Heart left ventricle (tissue), 13 donors: ENCODE results near the gene REXO5.

ENCODE experiments used
- CTCF ChIP-seq, 12 donors: fragments of 200-600 bp; sonication (generic) in 4 of 12; IDR thresholded peaks; one replicate each; pipeline versions ENCODE4 v1.5.0 to v1.8.0; 2018 to 2022; ENCODE audit warnings: antibody characterized with exemption in 12 of 12, mild to moderate bottlenecking in 5 of 12
- POLR2A ChIP-seq, 2 donors: fragments of 450-650 bp; IDR thresholded peaks; one replicate each; pipeline ENCODE4 v1.6.1; 2017; ENCODE audit warnings: antibody characterized with exemption in 2 of 2, mild to moderate bottlenecking in 2 of 2, moderate library complexity in 2 of 2
- donor health status: ischemic (EF 13 %, LVEDD 7.1; RV severe dilation, severe dysfunction).
- donor health status: DM: no; HTN: yes; CAD: no.
- donor health status: DM: no; HTN: no; CAD: no.
- donor health status: ischemic (EF 25% LVEDD 6.9; RV normal size, moderate dysfunction).
- donor health status: ischemic (EF 25% LVEDD 5.7; RV mildly dilated, moderate dysfunction).
- donor health status: ischemic (EF 35%, LVEDD 5.7; RV mildly dilated, moderate dysfunction).
- donor health status: nonischemic (EF 11% LVEDD 7.7; RV severe dilation, severe dysfunction).
- donor health status: DM: yes; HTN: yes; CAD: no.
- donor health status: PGD.
- donor health status: ischemic (EF 29% LVEDD 5.4; RV normal size, mild dysfunction).
- donor health status: nonischemic (EF 23%, LVEDD 6.1; RV moderate dilation, normal function).

GRCh38 chr16:20867585-20867984 is 61.3 kb downstream of the REXO5 start:
- TF ChIP-seq POLR2A (IDR thresholded peaks at IDR 0.05) (no peak), CTCF (IDR thresholded peaks at IDR 0.05) (no peak)
